Motor neuron (in vitro differentiated cells): ENCODE data around the gene RNASE9. TPM values are rescaled to one million over a fixed set of nuclear protein-coding genes. Genes with fewer than 3 reads are reported as not detected.
"Not testable (repeated sequence)": the region's sequence is repeated elsewhere in the genome, so short reads cannot be mapped to it uniquely, and the experiment has no call there.

ENCODE experiments used
- ATAC-seq, 8 experiments: fragments of 200-7000 bp; cut with Tn5 transposase; replicated peaks in 6 of 8; 2 replicates each; pipeline ENCODE4 v1.8.0; 2021; ENCODE audit warnings: mild to moderate bottlenecking in 8 of 8, moderate library complexity in 8 of 8
- H3K27ac ChIP-seq, 2 donors: fragments of 250-450 bp; sonication (Bioruptor Pico); 2 replicates each; pipeline ENCODE4 v1.9.0; 2021; ENCODE audit warnings: antibody characterized with exemption in 2 of 2, mild to moderate bottlenecking in 2 of 2, moderate library complexity in 1 of 2
- H3K4me1 ChIP-seq, 2 donors: fragments of 250-450 bp; sonication (Bioruptor Pico); replicated peaks in 1 of 2; 2 replicates each; pipeline ENCODE4 v1.6.1; 2021; ENCODE audit warnings: antibody characterized with exemption in 2 of 2, mild to moderate bottlenecking in 2 of 2, moderate library complexity in 1 of 2
- H3K4me3 ChIP-seq, 5 donors: fragments of 250-450 bp; sonication (Bioruptor Pico); 2 replicates each; pipeline ENCODE4 v1.9.0; 2021; ENCODE audit warnings: antibody characterized with exemption in 5 of 5, mild to moderate bottlenecking in 5 of 5, moderate library complexity in 4 of 5
- WGBS, 10 experiments: fragments of 450-650 bp; shearing (Covaris generic); methylation state at CpG; one replicate each; pipeline ENCODE4 v1.0.0; 2022; 5-methylcytosine and 5-hydroxymethylcytosine counted together
- in situ Hi-C, 9 experiments: fragments of 400-800 bp; cut with MboI; loops; one replicate each; pipeline ENCODE4 v1.15.0; 2021; ENCODE audit warnings: low sequenced_read_pairs in 9 of 9, low pct_unique_long_range_greater_than_20kb in 2 of 9; ENCODE audit not compliant: unreplicated experiment in 9 of 9
- total RNA-seq, 8 experiments: library from RNA; unstranded; fragments of 300-600 nt; gene quantifications; 2 replicates each; pipeline versions ENCODE4 v1.2.3 to v1.2.4, GENCODE V29; 2022

RNASE9 gene
- total RNA-seq, 8 experiments from 2014 or later = 0.24 to 0.62 (median 0.25) TPM; not detected in 5

GRCh38 chr14:20569066-20569465, 8.2 kb upstream of the RNASE9 start:
- in situ Hi-C loops = no loop called here
- Histone ChIP-seq H3K4me1 (no peaks in the 10 kb centered on the region), H3K27ac (no peak overlapping the region), H3K4me3 (no peak overlapping the region)
- ATAC-seq = no peak

- Histone ChIP-seq H3K27ac (no peak overlapping the region), H3K4me1 (no peaks in the 10 kb centered on the region), H3K4me3 (no peak overlapping the region)
- in situ Hi-C loops = no loop called here
- WGBS, 10 experiments = 0 to 71% (median 33%) methylated on average over 1 to 3 of the region's 3 CpGs; no CpG with 5 or more reads in 2 of the 10 experiments
- no peak for ATAC-seq
Measured at GRCh38 chr14:20568393-20568792, 7.5 kb upstream of the RNASE9 start.

- H3K27ac ChIP-seq, in situ Hi-C loops, H3K4me3 ChIP-seq, H3K4me1 ChIP-seq: not testable (repeated sequence)
- 0 to 100% (median 38%) methylated on average over 1 of the region's 1 CpG; no CpG with 5 or more reads in 5 of the 10 experiments for WGBS, 10 experiments
- ATAC-seq = peak in 2 of 8 experiments; percentile 73 to 75
Measured at GRCh38 chr14:20567199-20567598, 6.4 kb upstream of the RNASE9 start.

- WGBS, 10 experiments = 13 to 75% (median 68%) methylated on average over 1 to 2 of the region's 2 CpGs; no CpG with 5 or more reads in 4 of the 10 experiments
- in situ Hi-C loops = no loop called here
- ATAC-seq = no peak
Measured at GRCh38 chr14:20564501-20564997, 3.7 kb upstream of the RNASE9 start.

GRCh38 chr14:20563971-20564370, 3.1 kb upstream of the RNASE9 start:
- Histone ChIP-seq H3K4me3 (no peak overlapping the region), H3K4me1 (no peaks in the 10 kb centered on the region), H3K27ac (no peak overlapping the region)
- ATAC-seq = no peak
- 0 to 100% (median 75%) methylated on average over 1 of the region's 1 CpG; no CpG with 5 or more reads in 1 of the 10 experiments for WGBS, 10 experiments
- in situ Hi-C loops = no loop called here

More at GRCh38 chr14:20564501-20564997, 3.7 kb upstream of the RNASE9 start:
- no peak overlapping the region for H3K4me3 ChIP-seq
- H3K4me1 ChIP-seq = no peaks in the 10 kb centered on the region
- H3K27ac ChIP-seq = no peak overlapping the region

- in situ Hi-C loops = no loop called here
- Histone ChIP-seq H3K4me1 (no peaks in the 10 kb centered on the region), H3K27ac (no peak overlapping the region), H3K4me3 (no peak overlapping the region)
- WGBS, 10 experiments = 0 to 20% (median 10%) methylated on average over 1 to 2 of the region's 2 CpGs; no CpG with 5 or more reads in 3 of the 10 experiments
- peak in 1 of 8 experiments; percentile 21 for ATAC-seq
Measured at GRCh38 chr14:20559461-20559904, 1.4 kb downstream of the RNASE9 start.

GRCh38 chr14:20557212-20557542, 3.7 kb downstream of the RNASE9 start:
- H3K27ac ChIP-seq = no peak overlapping the region
- no peak overlapping the region for H3K4me3 ChIP-seq
- no peak for ATAC-seq
- 0 to 81% (median 36%) methylated on average over 1 to 2 of the region's 2 CpGs for WGBS, 10 experiments
- no peaks in the 10 kb centered on the region for H3K4me1 ChIP-seq
- in situ Hi-C loops = no loop called here

GRCh38 chr14:20556500-20557211, 4.2 kb downstream of the RNASE9 start:
- whole genome bisulfite sequencing, 10 experiments = 29 to 100% (median 78%) methylated on average over 2 to 9 of the region's 11 CpGs
- H3K27ac ChIP-seq = no peak overlapping the region
- no peak for ATAC-seq
- no peak overlapping the region for H3K4me3 ChIP-seq
- no peaks in the 10 kb centered on the region for H3K4me1 ChIP-seq
- in situ Hi-C loops = no loop called here

- no peak for ATAC-seq
- Histone ChIP-seq H3K27ac (no peak overlapping the region), H3K4me3 (no peak overlapping the region), H3K4me1 (no peaks in the 10 kb centered on the region)
- WGBS, 10 experiments = 14 to 100% (median 55%) methylated on average over 1 to 3 of the region's 3 CpGs; no CpG with 5 or more reads in 2 of the 10 experiments
- in situ Hi-C loops = no loop called here
Measured at GRCh38 chr14:20555845-20556244, 5.0 kb downstream of the RNASE9 start.

- no peak overlapping the region for H3K27ac ChIP-seq
- no peaks in the 10 kb centered on the region for H3K4me1 ChIP-seq
- H3K4me3 ChIP-seq = no peak overlapping the region
- in situ Hi-C loops = no loop called here
- no peak for ATAC-seq
Measured at GRCh38 chr14:20553024-20553423, 7.8 kb downstream of the RNASE9 start.

GRCh38 chr14:20551606-20552005, 9.2 kb downstream of the RNASE9 start:
- in situ Hi-C loops = no loop called here
- Histone ChIP-seq H3K27ac (no peak overlapping the region), H3K4me3 (no peak overlapping the region), H3K4me1 (no peaks in the 10 kb centered on the region)
- WGBS, 10 experiments = 0 to 100% (median 90%) methylated on average over 1 to 3 of the region's 3 CpGs; no CpG with 5 or more reads in 1 of the 10 experiments
- ATAC-seq = no peak

GRCh38 chr14:20550926-20551325, 9.9 kb downstream of the RNASE9 start:
- ATAC-seq = peak in 1 of 8 experiments; percentile 34
- Histone ChIP-seq H3K27ac (no peak overlapping the region), H3K4me3 (no peak overlapping the region), H3K4me1 (no peaks in the 10 kb centered on the region)
- in situ Hi-C loops = no loop called here
- WGBS, 10 experiments = 25 to 97% (median 77%) methylated on average over 2 of the region's 2 CpGs; no CpG with 5 or more reads in 3 of the 10 experiments

- no peak for ATAC-seq
Measured at GRCh38 chr14:20548414-20549158, 12.3 kb downstream of the RNASE9 start.

More at GRCh38 chr14:20548414-20549158, 12.3 kb downstream of the RNASE9 start:
- Histone ChIP-seq H3K4me3 (no peak overlapping the region), H3K4me1 (no peaks in the 10 kb centered on the region), H3K27ac (no peak overlapping the region)
- in situ Hi-C loops = no loop called here
- 0 to 82% (median 74%) methylated on average over 1 to 9 of the region's 10 CpGs for WGBS, 10 experiments
